ENCODE data around the gene AIRE.

The AIRE gene

GRCh38 chr21:44296103-44296519 is 10.4 kb downstream of the AIRE start:
- TF ChIP-seq, protein P1, sequence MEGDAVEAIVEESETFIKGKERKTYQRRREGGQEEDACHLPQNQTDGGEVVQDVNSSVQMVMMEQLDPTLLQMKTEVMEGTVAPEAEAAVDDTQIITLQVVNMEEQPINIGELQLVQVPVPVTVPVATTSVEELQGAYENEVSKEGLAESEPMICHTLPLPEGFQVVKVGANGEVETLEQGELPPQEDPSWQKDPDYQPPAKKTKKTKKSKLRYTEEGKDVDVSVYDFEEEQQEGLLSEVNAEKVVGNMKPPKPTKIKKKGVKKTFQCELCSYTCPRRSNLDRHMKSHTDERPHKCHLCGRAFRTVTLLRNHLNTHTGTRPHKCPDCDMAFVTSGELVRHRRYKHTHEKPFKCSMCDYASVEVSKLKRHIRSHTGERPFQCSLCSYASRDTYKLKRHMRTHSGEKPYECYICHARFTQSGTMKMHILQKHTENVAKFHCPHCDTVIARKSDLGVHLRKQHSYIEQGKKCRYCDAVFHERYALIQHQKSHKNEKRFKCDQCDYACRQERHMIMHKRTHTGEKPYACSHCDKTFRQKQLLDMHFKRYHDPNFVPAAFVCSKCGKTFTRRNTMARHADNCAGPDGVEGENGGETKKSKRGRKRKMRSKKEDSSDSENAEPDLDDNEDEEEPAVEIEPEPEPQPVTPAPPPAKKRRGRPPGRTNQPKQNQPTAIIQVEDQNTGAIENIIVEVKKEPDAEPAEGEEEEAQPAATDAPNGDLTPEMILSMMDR (IDR thresholded peaks at IDR 0.05; ENCODE audit: low read depth, low read length), result no peak
- no peak overlapping the region for H3K4me3 ChIP-seq (ENCODE audit: low read depth, low read length)

DNA sequence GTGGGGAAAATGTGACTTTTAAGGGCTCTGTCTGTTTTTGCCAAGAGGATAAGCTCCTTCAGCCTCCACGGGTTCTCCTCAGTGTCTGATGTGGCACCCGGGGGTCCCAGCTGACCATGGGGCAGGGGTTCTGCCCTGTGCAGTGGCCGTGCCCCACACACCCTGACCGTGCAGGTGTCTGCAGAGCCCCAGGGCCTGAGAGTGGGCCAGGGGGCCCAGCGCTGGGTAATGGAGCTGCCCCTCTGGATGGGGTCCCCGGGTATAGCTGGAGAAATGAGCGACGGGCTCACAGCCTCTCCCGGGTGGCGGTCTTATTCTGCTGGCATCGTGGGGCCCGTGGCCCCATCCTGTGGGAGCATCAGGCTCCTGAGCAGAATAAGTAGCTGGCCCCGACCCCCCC is 11.2 kb downstream of the AIRE start:
- TF ChIP-seq, protein P1 (IDR thresholded peaks at IDR 0.05; ENCODE audit: low read depth, low read length), result no peak
- H3K4me3 ChIP-seq (ENCODE audit: low read depth, low read length), result no peak overlapping the region

DNA sequence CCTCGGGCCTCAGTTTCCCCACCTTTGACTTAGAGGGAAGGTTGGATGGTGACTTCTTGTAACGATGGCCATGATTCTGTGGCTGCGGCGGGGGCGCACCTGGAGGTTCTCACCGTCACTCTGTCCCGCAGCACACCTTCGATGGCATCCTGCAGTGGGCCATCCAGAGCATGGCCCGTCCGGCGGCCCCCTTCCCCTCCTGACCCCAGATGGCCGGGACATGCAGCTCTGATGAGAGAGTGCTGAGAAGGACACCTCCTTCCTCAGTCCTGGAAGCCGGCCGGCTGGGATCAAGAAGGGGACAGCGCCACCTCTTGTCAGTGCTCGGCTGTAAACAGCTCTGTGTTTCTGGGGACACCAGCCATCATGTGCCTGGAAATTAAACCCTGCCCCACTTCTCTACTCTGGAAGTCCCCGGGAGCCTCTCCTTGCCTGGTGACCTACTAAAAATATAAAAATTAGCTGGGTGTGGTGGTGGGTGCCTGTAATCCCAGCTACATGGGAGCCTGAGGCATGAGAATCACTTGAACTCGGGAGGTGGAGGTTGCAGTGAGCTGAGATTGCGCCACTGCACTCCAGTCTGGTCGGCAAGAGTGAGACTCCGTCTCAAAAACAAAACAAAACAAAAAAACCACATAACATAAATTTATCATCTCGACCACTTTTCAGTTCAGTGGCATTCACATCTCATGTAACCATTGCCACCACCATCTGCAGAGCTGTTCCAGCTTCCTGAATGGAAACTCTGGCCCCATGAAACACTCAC is 12.0 kb downstream of the AIRE start:
- H3K4me3 ChIP-seq (ENCODE audit: low read depth, low read length), result no peak overlapping the region

GRCh38 chr21:44298301-44298700 is 12.6 kb downstream of the AIRE start:
- H3K4me3 ChIP-seq (ENCODE audit: low read depth, low read length), result no peak overlapping the region
- TF ChIP-seq, protein P1 (IDR thresholded peaks at IDR 0.05; ENCODE audit: low read depth, low read length), result no peak

More for the DNA sequence above, 12.0 kb downstream of the AIRE start:
- TF ChIP-seq, protein P1 (IDR thresholded peaks at IDR 0.05; ENCODE audit: low read depth, low read length), result peak; percentile 73

GRCh38 chr21:44299085-44299457 is 13.4 kb downstream of the AIRE start:
- H3K4me3 ChIP-seq (ENCODE audit: low read depth, low read length), result peak overlapping the region; percentile 72
- TF ChIP-seq, protein P1 (IDR thresholded peaks at IDR 0.05; ENCODE audit: low read depth, low read length), result no peak

DNA sequence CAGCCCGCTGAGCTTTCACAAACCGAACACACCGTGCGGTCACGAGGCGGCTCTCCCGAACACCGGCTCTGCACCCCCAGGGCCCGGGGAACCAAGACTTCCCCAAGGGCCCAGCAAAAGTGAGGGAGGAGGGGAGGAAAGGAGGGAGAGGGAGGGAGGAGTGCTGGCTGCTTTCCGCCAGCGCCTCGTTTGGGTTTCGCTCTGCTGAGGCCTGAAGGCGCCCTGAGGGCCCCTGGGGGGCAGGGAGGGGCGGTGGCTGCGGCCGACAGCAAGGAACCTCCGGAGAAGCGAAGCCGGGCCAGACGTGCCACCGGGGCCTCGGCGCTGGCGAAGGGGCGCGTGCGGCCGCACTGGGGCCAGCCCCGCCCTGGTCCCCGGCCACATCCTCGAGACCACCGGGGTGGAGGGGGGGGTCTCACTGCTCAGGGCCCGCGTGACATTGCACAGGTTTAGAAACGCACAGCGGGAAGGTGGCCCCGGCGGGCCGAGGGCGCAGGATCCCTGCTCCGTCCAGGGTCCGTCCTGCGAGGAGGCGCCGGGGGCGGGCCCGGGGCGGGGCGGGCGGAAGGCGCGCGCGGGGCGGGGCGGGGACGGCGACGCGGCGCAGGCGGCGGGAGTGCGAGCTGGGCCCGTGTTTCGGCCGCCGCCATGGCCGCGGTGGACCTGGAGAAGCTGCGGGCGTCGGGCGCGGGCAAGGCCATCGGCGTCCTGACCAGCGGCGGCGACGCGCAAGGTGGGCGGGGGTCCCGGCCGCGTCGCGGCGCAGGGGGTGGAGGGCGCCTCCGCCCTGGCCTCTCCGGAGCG is 14.0 kb downstream of the AIRE start, which contains the start of gene PFKL:
PFKL (plus strand) TSS at position 596 of the 804 bp plus-strand sequence; CDS start at position 649, 53 bp downstream.
- peak within 1 kb of the TSS; percentile 72 for H3K4me3 ChIP-seq (ENCODE audit: low read depth, low read length)
- TF ChIP-seq, protein P1 (IDR thresholded peaks at IDR 0.05; ENCODE audit: low read depth, low read length), result no peak

All from WI38 (cell line).